Stomach (tissue), 9 donors: ENCODE data around the gene CRTC3. TPM values are rescaled to one million over a fixed set of nuclear protein-coding genes. Genes with fewer than 3 reads are reported as not detected.

ENCODE experiments used
- DNase-seq, 2 donors: peaks; one replicate each; pipeline versions ENCODE4 v3.0.0 to v3.0.0-alpha.2; 2013 to 2019
- H3K27ac ChIP-seq, 5 donors: fragments of 200-600 bp in 4 of 5; sonication (generic) in 4 of 5; one replicate each; pipeline ENCODE4 v1.5.1; 2013 to 2019; ENCODE audit warnings: mild to moderate bottlenecking in 1 of 5, moderate library complexity in 1 of 5
- H3K27me3 ChIP-seq, 3 donors: fragments of 200-600 bp; sonication (generic); one replicate each; pipeline ENCODE4 v1.5.1; 2017 to 2019; ENCODE audit warnings: mixed run types in 1 of 3
- H3K36me3 ChIP-seq, 4 donors: fragments of 200-600 bp; sonication (generic); 1 replicate in 3 of 4; 2 replicates in 1 of 4; pipeline ENCODE4 v1.5.1; 2016 to 2019
- H3K4me1 ChIP-seq, 4 donors: fragments of 200-600 bp; sonication (generic); one replicate each; pipeline ENCODE4 v1.5.1; 2016 to 2019
- H3K4me3 ChIP-seq, 4 donors: fragments of 200-600 bp; sonication (generic) in 3 of 4; one replicate each; pipeline ENCODE4 v1.5.1; 2016 to 2019; ENCODE audit warnings: mild to moderate bottlenecking in 1 of 4
- H3K9me3 ChIP-seq, 4 donors: fragments of 200-600 bp; sonication (generic); one replicate each; pipeline ENCODE4 v1.5.1; 2016 to 2019
- EP300 ChIP-seq: sonication (generic); formaldehyde crosslinking; IDR thresholded peaks from one replicate; pipeline ENCODE4 v1.6.1; 2017; ENCODE audit warnings: antibody characterized with exemption
- POLR2A ChIP-seq, 4 donors: fragments of 450-650 bp; IDR thresholded peaks; one replicate each; pipeline ENCODE4 v1.6.1; 2016; ENCODE audit warnings: antibody characterized with exemption in 4 of 4, control low read depth in 2 of 4, mild to moderate bottlenecking in 1 of 4, moderate library complexity in 1 of 4
- POLR2AphosphoS5 ChIP-seq, 3 donors: sonication (generic); formaldehyde crosslinking; IDR thresholded peaks; one replicate each; pipeline ENCODE4 v1.6.1; 2016; ENCODE audit warnings: antibody characterized with exemption in 3 of 3
- WGBS, 5 donors: extraction: QIAGEN DNeasy Blood & Tissue Kit in 3 of 5; methylation state at CpG; one replicate each; pipeline versions ENCODE4 v1.1.5 to v1.1.7; 2013 to 2018; 5-methylcytosine and 5-hydroxymethylcytosine counted together
- intact Hi-C: fragments of 100-400 bp; cut with DNase I; formaldehyde crosslinking; loops from one replicate; pipeline ENCODE4 v1.15.1; 2023; ENCODE audit warnings: low total_unique reads
- polyA plus RNA-seq, 3 donors: library from polyadenylated mRNA; stranded (reverse); fragments of 200-250 nt; gene quantifications; one replicate each; pipeline ENCODE4 v1.2.3, GENCODE V29; 2013
- total RNA-seq, 5 donors: library from RNA; depleted of rRNA; stranded (reverse); fragments of >200 nt; gene quantifications; one replicate each; pipeline versions ENCODE4 v1.1.0 to v1.2.3, GENCODE V29; 2014 to 2016
- TF ChIP-seq, protein P1 (sequence below), 7 experiments: fragments of 450-650 bp in 4 of 7; fragments of 200-600 bp in 3 of 7; sonication (generic) in 3 of 7; IDR thresholded peaks; one replicate each; pipeline ENCODE4 v1.5.1; 2016 to 2019; ENCODE audit warnings: antibody characterized with exemption in 7 of 7, control low read depth in 2 of 7, mild to moderate bottlenecking in 1 of 7
- donor health status: healthy with polysubstance abuse.
- donor health status: Bipolar disorder and iron deficiency.
- donor health status: healthy.

CRTC3 gene
- total and polyA plus RNA-seq, 8 donors, result 8.2 to 47.7 (median 14.5) TPM

DNA sequence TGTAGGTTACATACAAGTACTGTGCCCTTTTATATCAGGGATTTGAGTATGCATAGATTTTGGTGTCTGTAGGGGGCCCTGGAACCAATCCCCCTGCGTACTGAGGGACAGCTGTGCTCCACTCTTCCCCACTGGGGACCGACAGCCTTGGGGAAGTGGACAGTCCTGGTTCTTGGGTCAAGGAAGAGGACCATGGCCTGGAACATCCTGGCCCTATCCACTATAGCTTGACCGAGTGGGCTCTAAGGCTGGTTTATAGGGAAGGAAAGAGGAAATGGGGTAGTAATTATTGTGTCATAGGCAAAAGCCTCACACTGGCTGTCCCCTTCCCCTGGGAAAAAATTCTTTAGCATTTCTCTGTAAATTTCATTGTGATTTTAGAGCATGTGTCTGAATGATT is 49.5 kb downstream of the CRTC3 start:
- DNase-seq, result no peak
- Histone ChIP-seq H3K4me1 (peaks cover 0 to 53% (median 25%) of the 10 kb centered on the region in 4 donors), H3K27me3 (no peaks in the 10 kb centered on the region), H3K27ac (no peak overlapping the region), H3K9me3 (no peaks in the 10 kb centered on the region), H3K4me3 (no peak overlapping the region), H3K36me3 (no peaks in the 10 kb centered on the region)
- intact Hi-C loops, result no loop called here
- TF ChIP-seq, protein P1, sequence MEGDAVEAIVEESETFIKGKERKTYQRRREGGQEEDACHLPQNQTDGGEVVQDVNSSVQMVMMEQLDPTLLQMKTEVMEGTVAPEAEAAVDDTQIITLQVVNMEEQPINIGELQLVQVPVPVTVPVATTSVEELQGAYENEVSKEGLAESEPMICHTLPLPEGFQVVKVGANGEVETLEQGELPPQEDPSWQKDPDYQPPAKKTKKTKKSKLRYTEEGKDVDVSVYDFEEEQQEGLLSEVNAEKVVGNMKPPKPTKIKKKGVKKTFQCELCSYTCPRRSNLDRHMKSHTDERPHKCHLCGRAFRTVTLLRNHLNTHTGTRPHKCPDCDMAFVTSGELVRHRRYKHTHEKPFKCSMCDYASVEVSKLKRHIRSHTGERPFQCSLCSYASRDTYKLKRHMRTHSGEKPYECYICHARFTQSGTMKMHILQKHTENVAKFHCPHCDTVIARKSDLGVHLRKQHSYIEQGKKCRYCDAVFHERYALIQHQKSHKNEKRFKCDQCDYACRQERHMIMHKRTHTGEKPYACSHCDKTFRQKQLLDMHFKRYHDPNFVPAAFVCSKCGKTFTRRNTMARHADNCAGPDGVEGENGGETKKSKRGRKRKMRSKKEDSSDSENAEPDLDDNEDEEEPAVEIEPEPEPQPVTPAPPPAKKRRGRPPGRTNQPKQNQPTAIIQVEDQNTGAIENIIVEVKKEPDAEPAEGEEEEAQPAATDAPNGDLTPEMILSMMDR (IDR thresholded peaks at IDR 0.05), result no peak
- TF ChIP-seq EP300 (no peak), POLR2AphosphoS5 (IDR thresholded peaks at IDR 0.05) (no peak), POLR2A (IDR thresholded peaks at IDR 0.05) (no peak)
- 78 to 97% (median 90%) methylated on average over 3 of the region's 3 CpGs for WGBS, 5 donors

DNA sequence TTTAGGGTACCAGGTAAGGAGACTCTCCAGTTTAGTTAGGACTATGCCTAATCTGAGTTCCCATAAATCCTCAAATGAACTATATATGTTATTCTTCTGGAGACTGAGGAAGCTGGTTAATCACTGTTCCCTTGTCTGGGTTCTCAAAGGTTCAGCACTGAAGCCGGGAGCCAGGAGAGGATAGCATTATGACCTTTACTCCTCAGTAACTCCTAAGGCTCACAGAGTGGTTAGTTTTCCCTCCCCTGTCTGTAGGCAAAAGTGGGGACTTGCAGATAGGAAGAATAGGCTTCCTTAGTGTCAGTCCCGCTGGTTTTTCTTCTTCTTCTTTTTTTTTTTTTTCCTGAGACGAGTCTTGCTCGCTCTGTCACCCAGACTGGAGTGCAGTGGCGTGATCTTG is 50.4 kb downstream of the CRTC3 start:
- Histone ChIP-seq H3K4me1 (peaks cover 0 to 51% (median 25%) of the 10 kb centered on the region in 4 donors), H3K36me3 (no peaks in the 10 kb centered on the region), H3K9me3 (no peaks in the 10 kb centered on the region), H3K27me3 (no peaks in the 10 kb centered on the region), H3K27ac (no peak overlapping the region), H3K4me3 (no peak overlapping the region)
- TF ChIP-seq EP300 (no peak), POLR2A (IDR thresholded peaks at IDR 0.05) (no peak), POLR2AphosphoS5 (IDR thresholded peaks at IDR 0.05) (no peak)
- TF ChIP-seq, protein P1 (IDR thresholded peaks at IDR 0.05), result no peak
- intact Hi-C loops, result no loop called here
- no peak for DNase-seq
- WGBS, 5 donors, result 57 to 75% (median 65%) methylated on average over 5 of the region's 5 CpGs

DNA sequence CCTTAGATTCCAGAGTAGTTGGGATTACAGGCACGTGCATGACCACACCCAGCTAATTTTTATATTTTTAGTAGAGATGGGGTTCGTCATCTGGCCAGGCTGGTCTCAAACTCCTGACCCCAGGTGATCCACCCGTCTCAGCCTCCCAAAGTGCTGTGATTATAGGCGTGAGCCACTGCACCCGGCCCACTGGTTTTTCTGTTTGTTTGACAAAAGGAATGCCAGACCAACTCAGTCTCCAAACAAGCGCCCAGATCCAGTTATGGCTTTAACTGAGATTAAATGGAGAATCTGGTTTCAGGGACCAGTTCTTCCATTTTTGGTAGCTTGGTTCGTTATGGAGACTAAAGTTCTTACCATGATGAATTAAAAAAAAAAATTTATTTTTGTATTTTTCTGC is 50.8 kb downstream of the CRTC3 start:
- DNase-seq, result no peak
- no peaks in the 10 kb centered on the region for H3K36me3 ChIP-seq
- H3K27me3 ChIP-seq, result no peaks in the 10 kb centered on the region
- intact Hi-C loops, result no loop called here
- H3K27ac ChIP-seq, result peak overlapping the region in 2 of 5 donors; percentile 12 to 13
- no peak overlapping the region for H3K4me3 ChIP-seq
- TF ChIP-seq POLR2A (IDR thresholded peaks at IDR 0.05) (no peak), EP300 (no peak), POLR2AphosphoS5 (IDR thresholded peaks at IDR 0.05) (no peak)
- TF ChIP-seq, protein P1 (IDR thresholded peaks at IDR 0.05), result no peak
- peaks cover 0 to 49% (median 26%) of the 10 kb centered on the region in 4 donors for H3K4me1 ChIP-seq
- H3K9me3 ChIP-seq, result no peaks in the 10 kb centered on the region
- 52 to 74% (median 59%) methylated on average over 7 of the region's 7 CpGs for WGBS, 5 donors

DNA sequence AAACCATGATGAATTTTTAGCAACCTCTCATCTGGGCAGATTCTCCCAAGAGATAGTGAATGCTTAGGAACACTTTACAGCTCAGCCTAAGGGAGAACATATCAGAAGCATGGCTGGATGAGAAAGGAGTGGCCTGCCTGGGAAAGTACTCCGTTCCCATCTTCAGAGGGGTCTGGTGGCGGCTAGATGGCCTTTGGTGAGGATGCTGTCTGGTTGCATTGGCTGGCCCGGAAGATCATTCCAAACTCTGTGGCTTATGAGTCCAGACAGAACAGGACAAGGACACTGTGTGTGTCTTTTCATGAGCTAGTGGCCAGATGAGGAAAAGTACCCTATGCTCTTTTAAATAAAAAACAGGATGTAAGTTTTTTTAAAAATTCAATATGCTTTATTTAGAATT is 51.2 kb downstream of the CRTC3 start:
- 80 to 99% (median 92%) methylated on average over 3 of the region's 3 CpGs for WGBS, 5 donors
- DNase-seq, result no peak
- peak overlapping the region in 2 of 5 donors; percentile 12 to 13 for H3K27ac ChIP-seq
- H3K4me3 ChIP-seq, result no peak overlapping the region
- peaks cover 0 to 52% (median 28%) of the 10 kb centered on the region in 4 donors for H3K4me1 ChIP-seq
- intact Hi-C loops, result no loop called here
- no peaks in the 10 kb centered on the region for H3K9me3 ChIP-seq
- no peaks in the 10 kb centered on the region for H3K27me3 ChIP-seq
- H3K36me3 ChIP-seq, result no peaks in the 10 kb centered on the region
- TF ChIP-seq, protein P1 (IDR thresholded peaks at IDR 0.05), result no peak
- no peak for TF ChIP-seq POLR2AphosphoS5 (IDR thresholded peaks at IDR 0.05)
- no peak for TF ChIP-seq EP300
- TF ChIP-seq POLR2A (IDR thresholded peaks at IDR 0.05), result no peak
